Measurements from ENCODE around the gene NGLY1. TPM values are rescaled to one million over a fixed set of nuclear protein-coding genes. Genes with fewer than 3 reads are reported as not detected.

NGLY1 gene
- total RNA-seq, 2 experiments from 2014 or later = 46.0 to 46.2 TPM

DNA sequence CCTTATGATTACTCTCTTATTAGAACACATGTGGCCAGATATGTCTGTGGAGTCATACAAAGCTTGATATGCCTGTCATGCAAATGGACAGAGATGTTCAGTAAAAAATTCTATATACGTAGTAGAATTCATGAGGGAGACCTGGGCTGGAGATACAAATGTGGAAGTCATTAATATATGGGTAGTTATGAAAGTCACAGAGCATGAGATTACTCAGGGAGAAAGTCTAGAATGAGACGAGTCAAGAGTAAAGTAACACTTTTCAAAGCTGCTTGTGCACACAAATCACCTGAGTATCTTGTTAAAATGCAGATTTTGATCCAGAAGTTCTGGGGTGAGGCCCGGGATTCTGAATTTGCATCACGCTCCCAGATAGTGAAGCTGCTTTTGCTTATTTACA is 35.1 kb upstream of the NGLY1 start:
- CTCF ChIA-PET = no interaction called here
- ATAC-seq (ENCODE audit: poor library complexity) = no peak

DNA sequence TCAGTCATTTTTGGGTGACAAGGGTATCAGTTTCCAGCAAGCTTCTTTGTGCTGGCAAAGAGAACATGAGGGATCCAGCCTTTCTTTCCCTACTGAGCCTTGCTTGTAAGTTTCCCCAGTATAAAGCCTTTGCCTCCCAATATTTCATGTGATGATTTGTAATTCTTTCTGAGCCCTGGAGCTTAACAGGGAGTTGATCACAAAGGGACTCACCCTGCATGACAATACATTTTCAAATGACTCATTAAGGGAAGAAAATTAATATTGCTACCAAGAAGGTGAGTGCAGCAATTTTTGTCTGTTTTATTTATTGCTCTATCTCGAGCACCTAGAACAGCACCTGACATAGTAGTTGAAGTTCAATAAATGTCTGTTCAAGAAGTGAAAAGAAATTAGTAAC is 34.4 kb upstream of the NGLY1 start:
- Mint-ChIP-seq H3K27me3 (peaks cover 4% of the 10 kb centered on the region), H3K4me3 (no peak overlapping the region), H3K9me3 (no peaks in the 10 kb centered on the region), H3K27ac (no peak overlapping the region), H3K36me3 (ENCODE audit: low read depth) (no peaks in the 10 kb centered on the region), H3K4me1 (ENCODE audit: low read depth) (no peaks in the 10 kb centered on the region)
- TF ChIP-seq, protein P1, sequence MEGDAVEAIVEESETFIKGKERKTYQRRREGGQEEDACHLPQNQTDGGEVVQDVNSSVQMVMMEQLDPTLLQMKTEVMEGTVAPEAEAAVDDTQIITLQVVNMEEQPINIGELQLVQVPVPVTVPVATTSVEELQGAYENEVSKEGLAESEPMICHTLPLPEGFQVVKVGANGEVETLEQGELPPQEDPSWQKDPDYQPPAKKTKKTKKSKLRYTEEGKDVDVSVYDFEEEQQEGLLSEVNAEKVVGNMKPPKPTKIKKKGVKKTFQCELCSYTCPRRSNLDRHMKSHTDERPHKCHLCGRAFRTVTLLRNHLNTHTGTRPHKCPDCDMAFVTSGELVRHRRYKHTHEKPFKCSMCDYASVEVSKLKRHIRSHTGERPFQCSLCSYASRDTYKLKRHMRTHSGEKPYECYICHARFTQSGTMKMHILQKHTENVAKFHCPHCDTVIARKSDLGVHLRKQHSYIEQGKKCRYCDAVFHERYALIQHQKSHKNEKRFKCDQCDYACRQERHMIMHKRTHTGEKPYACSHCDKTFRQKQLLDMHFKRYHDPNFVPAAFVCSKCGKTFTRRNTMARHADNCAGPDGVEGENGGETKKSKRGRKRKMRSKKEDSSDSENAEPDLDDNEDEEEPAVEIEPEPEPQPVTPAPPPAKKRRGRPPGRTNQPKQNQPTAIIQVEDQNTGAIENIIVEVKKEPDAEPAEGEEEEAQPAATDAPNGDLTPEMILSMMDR (IDR thresholded peaks at IDR 0.05) = no peak
- ATAC-seq (ENCODE audit: poor library complexity) (no peak), DNase-seq (no peak)
- ChIA-PET CTCF (no interaction called here), POLR2A (no interaction called here)
- H3K9me3 ChIP-seq (ENCODE audit: control insufficient read depth in 1 of 2, insufficient read depth in 1 of 2, low read length in 2 of 2) = no peaks in the 10 kb centered on the region
- no peaks in the 10 kb centered on the region for H3K27me3 ChIP-seq (ENCODE audit: control insufficient read depth in 1 of 2, insufficient read depth in 2 of 2, low read length in 2 of 2)
- intact Hi-C loops (cut with DNase I, micrococcal nuclease) = no loop called here
- no peak overlapping the region for H3K27ac ChIP-seq (ENCODE audit: low read depth in 1 of 2, low read length in 2 of 2)
- no peak overlapping the region for H3K4me3 ChIP-seq (ENCODE audit: low read length)
- no peaks in the 10 kb centered on the region for H3K36me3 ChIP-seq (ENCODE audit: insufficient read depth, low read length)
- no peaks in the 10 kb centered on the region for H3K4me1 ChIP-seq (ENCODE audit: insufficient read depth, low read length)

More for the DNA sequence above, 35.1 kb upstream of the NGLY1 start:
- H3K4me1 ChIP-seq (ENCODE audit: insufficient read depth, low read length) = no peaks in the 10 kb centered on the region
- H3K9me3 ChIP-seq (ENCODE audit: control insufficient read depth in 1 of 2, insufficient read depth in 1 of 2, low read length in 2 of 2) = no peaks in the 10 kb centered on the region
- Mint-ChIP-seq H3K27me3 (peaks cover 2% of the 10 kb centered on the region), H3K4me1 (ENCODE audit: low read depth) (no peaks in the 10 kb centered on the region), H3K4me3 (no peak overlapping the region), H3K27ac (no peak overlapping the region), H3K36me3 (ENCODE audit: low read depth) (no peaks in the 10 kb centered on the region), H3K9me3 (no peaks in the 10 kb centered on the region)
- no peak for DNase-seq
- POLR2A ChIA-PET = no interaction called here
- H3K27me3 ChIP-seq (ENCODE audit: control insufficient read depth in 1 of 2, insufficient read depth in 2 of 2, low read length in 2 of 2) = no peaks in the 10 kb centered on the region
- no peaks in the 10 kb centered on the region for H3K36me3 ChIP-seq (ENCODE audit: insufficient read depth, low read length)
- H3K27ac ChIP-seq (ENCODE audit: low read depth in 1 of 2, low read length in 2 of 2) = no peak overlapping the region
- TF ChIP-seq, protein P1 (IDR thresholded peaks at IDR 0.05) = no peak
- no peak overlapping the region for H3K4me3 ChIP-seq (ENCODE audit: low read length)
- intact Hi-C loops (cut with DNase I, micrococcal nuclease) = no loop called here

DNA sequence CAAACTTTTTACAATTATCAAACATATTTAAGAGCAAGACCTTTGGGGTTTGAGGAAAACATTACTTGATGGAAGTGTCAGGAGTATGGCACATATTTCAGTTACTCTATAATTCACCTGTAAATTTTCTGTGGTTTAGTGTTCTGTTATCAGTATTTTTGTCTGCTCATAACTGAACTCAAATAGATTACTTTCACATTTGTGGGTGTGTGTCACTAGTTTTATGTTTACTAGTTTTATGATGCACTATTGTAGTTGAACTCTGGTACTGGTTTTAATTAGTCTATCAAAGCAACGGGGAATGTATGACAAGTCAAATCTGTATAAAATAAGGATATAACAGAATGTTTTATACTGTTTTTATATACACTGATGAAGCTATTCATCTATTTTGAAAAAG is 33.9 kb upstream of the NGLY1 start:
- POLR2A ChIA-PET = no interaction called here
- Histone ChIP-seq H3K4me1 (ENCODE audit: insufficient read depth, low read length) (no peaks in the 10 kb centered on the region), H3K4me3 (ENCODE audit: low read length) (no peak overlapping the region), H3K27me3 (ENCODE audit: control insufficient read depth in 1 of 2, insufficient read depth in 2 of 2, low read length in 2 of 2) (no peaks in the 10 kb centered on the region), H3K9me3 (ENCODE audit: control insufficient read depth in 1 of 2, insufficient read depth in 1 of 2, low read length in 2 of 2) (no peaks in the 10 kb centered on the region), H3K27ac (ENCODE audit: low read depth in 1 of 2, low read length in 2 of 2) (no peak overlapping the region), H3K36me3 (ENCODE audit: insufficient read depth, low read length) (no peaks in the 10 kb centered on the region)
- no peak for DNase-seq
- no peak overlapping the region for H3K4me3 Mint-ChIP-seq
- TF ChIP-seq, protein P1 (IDR thresholded peaks at IDR 0.05) = no peak
- no peak for ATAC-seq (ENCODE audit: poor library complexity)
- CTCF ChIA-PET = no interaction called here
- H3K9me3 Mint-ChIP-seq = no peaks in the 10 kb centered on the region
- no peaks in the 10 kb centered on the region for H3K36me3 Mint-ChIP-seq (ENCODE audit: low read depth)
- peaks cover 4% of the 10 kb centered on the region for H3K27me3 Mint-ChIP-seq
- no peaks in the 10 kb centered on the region for H3K4me1 Mint-ChIP-seq (ENCODE audit: low read depth)
- H3K27ac Mint-ChIP-seq = no peak overlapping the region
- intact Hi-C loops (cut with DNase I, micrococcal nuclease) = no loop called here

Data from CD4-positive, alpha-beta T cell (primary cell).